HG03354 (cell line): ENCODE measurements around the gene OR51Q1.

Experiments used
- ATAC-seq: cut with Tn5 transposase; IDR thresholded peaks from one replicate; pipeline ENCODE4 v1.9.1; 2021; ENCODE audit warnings: mild to moderate bottlenecking; ENCODE audit not compliant: unreplicated experiment, poor library complexity, severe bottlenecking

OR51Q1 gene, protein sequence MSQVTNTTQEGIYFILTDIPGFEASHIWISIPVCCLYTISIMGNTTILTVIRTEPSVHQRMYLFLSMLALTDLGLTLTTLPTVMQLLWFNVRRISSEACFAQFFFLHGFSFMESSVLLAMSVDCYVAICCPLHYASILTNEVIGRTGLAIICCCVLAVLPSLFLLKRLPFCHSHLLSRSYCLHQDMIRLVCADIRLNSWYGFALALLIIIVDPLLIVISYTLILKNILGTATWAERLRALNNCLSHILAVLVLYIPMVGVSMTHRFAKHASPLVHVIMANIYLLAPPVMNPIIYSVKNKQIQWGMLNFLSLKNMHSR

DNA sequence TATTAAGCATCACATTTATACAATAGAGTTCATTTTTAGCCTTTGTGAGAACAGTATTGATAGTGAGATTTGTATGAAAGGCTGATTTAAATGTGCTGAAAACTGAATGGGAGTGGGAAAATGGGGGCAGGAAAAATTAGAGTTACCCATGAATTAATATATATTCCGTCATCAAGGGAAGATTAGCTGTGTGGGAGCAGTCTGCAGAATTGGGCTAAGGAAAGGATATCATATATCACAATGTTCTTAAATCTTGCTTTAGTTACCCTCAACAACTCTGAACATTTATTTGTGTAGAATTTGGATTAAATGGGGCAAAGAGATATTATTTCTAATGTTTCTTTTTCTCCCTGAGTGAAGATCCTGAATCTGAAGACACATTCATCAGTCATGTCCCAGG, at the start of gene OR51Q1:
Gene OR51Q1, plus strand, starts transcription at position 301 of the 400 bp plus-strand sequence. Its CDS starts 90 bp downstream, at position 391.
- ATAC-seq: no peak

DNA sequence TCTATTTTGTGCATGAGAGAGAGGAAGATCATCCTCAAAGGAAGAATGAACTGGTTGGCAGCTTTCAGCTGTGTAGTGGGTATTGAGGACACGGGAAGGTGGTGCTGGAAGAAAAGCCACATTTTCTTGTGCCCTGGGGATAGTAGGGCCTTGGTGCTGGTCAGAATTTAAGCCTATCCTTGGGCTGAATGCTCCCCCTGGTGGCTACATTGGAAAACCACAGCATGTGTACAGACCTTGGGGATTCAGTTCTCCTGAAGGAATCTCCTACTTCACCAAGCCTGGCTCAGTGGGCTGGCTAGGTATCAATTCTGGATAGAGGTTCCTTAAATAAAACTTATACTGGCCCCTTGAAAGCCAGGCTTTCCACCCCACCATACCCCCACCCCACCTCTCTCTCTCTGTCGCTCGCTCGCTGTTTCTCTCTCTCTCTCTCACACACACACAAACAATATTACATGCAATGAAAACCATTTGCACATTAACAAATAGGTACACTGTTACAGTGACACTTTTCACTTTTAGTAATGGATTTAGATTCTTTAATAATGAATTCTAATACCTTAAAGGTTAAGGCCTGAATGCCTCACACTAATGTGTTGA, 41.1 kb upstream of the OR51Q1 start:
- peak; percentile 98 for ATAC-seq

DNA sequence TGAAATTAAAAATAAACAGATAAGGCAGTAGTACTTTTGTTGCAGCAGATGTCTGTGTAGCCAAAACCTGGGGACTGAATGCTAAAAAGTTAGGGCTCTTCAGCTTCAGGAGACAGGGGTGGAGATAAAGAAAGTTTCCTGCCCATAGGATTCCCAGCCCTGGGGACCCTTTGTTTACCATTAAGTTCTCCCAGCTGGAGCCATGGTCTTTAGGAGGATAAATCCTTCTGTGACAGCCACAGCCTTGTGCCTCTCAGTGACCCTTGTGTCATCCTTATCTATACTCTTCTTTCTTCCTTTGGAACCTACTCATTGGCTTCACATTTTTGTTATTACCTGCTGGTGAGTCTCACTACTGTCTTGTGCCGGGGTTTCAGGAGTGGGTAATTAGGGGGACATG, 38.3 kb upstream of the OR51Q1 start, which contains the start of gene OR51M1:
Gene OR51M1, plus strand, starts transcription at position 237 of the 400 bp plus-strand sequence. CDS start 5,587 bp downstream, outside the sequence.
- ATAC-seq: no peak

DNA sequence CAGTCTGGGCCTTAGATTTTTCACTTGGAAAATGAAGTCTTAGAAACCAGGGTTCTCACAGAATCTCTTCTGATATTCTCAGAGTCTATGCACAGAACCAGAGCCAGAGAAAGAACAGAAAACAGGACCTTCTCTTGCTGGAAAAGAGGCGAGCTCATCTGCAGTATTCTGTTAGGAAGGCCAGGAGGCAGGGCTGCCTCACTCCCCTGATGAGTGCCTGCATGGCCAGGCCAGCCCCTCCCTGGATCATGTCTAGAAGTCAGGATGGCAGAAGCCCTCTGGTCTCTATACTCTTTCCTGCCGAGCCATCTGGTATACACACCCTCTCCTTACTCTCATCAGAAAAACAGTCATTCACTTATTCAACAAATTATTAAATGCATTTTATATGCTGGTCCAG, 37.6 kb upstream of the OR51Q1 start:
- ATAC-seq: no peak

DNA sequence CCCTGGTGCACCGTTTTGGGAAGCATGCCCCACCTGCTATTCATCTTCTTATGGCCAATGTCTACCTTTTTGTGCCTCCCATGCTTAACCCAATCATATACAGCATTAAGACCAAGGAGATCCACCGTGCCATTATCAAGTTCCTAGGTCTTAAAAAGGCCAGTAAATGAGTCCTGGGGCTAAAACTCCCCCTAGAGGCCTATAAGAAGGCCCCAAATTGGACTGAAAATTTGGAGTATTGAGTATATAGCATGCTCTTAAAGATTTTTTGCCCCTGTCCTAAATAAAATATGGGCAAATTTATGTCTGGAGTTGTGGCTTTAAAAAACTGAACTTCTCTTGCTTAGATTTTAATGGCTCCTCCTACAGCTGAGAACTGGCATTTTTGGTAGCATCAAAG, 31.7 kb upstream of the OR51Q1 start:
- ATAC-seq: no peak

DNA sequence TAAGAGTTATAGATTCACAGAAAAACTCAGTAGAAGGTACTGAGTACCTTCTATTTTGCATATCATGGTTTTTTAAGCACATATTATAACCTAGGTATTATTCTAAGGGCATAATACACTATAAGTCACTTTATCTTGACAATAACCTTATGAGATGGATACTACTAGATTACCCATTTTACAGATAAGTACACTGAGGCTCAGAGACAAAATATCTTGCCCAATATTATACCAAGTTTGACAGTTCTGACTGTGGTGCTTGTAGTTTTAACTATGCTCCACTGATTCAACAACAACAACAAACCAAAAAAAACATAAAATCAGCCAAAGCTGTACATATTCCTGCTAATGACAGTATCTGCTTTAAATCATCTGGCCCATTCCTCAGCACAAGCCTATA, 27.8 kb upstream of the OR51Q1 start:
- ATAC-seq: no peak

DNA sequence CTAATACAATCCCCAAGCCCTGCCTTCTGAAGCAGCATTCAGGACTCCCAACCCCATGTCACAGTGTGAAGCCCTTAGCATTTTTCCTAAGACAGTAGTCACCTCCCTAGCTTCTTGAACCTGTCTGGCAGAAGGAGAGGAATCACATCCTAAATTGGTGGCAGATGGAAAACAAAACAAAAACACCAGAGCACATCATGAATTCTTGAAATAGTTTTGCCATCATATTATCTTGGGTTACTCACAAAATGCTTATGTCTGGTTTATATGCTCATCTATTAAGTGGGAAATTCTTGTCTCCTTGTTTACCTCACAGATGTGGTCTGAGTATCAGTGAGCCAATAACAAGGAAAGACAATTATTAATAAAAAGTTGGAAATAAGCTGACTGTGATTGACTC, 23.0 kb upstream of the OR51Q1 start:
- no peak for ATAC-seq

DNA sequence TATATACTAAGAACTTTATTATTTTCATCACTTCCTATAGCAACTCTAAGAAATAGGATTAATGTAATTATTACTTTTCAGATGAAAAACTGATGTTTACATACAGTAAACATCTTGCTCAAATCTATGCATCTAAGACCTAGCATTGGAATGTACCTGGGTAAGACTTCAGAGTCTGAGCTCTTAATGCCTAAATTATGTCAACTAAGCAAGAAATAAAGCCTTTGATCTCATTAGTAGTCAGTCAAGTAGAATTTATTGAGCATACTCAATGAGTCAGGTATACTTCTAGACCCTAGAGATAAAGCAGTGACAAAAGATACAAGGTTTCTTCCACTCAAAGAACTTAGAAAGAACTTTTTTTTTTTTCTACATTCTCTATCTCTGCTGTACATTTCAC, 16.7 kb upstream of the OR51Q1 start:
- ATAC-seq: no peak

DNA sequence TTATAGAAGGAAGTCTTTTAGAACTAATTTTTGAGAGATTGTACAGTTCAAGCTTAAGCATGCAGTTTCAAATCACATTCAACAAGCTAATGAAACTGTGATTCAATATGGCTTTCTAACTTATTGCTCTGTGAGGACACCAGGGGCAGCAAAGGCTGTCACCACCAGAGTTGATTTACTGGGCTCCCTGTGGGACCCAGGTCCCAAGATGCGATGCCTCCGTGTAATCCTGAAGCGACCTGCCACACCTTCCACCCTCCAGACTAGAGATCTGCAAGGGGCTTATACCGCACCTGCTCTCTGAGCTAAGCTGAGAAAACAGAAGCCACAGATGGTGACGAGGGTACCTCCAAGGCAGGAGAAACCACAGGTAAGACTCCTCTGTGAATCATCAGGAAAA, 918 bp upstream of the OR51Q1 start:
- ATAC-seq: no peak

DNA sequence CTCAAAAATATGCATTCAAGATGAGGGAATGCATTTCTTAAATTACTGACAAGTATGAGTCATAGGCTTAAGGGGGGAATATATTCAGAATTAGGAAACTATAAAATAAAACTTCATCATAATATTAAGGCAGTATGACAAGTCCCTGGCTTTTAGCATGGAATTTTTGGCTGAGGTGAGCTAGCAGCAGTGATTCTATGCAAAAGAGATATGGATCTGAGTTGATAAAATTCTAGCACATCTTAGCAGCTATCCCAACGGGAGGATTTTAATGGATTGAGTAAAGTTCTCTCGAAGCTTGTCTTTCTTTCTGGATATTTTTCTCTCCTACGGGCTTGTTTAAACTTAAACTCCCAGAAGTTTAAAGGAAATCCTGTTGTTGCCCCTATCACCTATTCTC, 1.2 kb downstream of the OR51Q1 start:
- ATAC-seq: no peak

DNA sequence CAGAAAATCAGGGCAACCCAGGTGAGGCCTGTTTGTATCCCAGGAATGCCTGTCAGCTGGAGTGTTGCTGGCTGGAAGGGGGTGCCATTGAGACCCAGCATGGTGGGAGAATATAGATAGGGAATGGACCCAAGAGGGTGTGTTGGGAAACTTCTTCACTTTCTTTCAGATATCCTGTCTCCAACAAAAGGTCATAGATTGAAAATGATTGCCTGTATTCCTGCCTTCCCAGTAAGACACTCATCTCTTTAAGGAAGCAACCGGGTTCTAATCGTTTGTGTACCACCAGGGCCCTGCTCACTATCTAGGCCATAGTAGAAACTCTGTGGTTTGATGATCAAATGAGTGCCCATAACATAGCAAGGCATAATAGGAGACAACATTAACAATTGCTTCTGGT, 19.5 kb downstream of the OR51Q1 start, which contains the start of gene OR51I1:
Gene OR51I1, minus strand, starts transcription at position 101 of the 400 bp plus-strand sequence. Its CDS starts 0 bp downstream, at position 101.
- no peak for ATAC-seq

DNA sequence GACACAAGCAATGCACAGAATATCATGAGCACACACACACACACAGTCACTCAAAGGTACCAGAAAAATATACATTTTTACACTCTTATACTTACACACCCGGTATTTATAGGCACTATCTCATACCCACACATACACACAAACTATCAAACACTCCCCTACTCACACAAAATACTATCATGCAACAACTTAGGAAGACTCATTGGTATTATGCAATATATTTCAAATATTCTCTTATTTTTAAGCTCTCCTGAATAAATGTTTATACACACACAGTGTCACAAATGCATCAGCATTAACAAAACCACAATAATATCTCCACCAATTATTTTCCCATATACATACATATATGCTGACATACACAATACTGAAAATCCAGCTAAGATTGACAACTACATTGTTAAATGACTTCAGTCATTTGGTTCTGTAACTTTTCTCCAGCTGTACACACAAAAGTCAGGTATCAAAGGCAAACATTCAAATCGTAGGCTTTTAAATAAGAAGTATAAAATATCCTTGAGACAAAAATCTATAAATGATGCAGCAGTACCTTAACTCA, 22.0 kb downstream of the OR51Q1 start:
- ATAC-seq: no peak

DNA sequence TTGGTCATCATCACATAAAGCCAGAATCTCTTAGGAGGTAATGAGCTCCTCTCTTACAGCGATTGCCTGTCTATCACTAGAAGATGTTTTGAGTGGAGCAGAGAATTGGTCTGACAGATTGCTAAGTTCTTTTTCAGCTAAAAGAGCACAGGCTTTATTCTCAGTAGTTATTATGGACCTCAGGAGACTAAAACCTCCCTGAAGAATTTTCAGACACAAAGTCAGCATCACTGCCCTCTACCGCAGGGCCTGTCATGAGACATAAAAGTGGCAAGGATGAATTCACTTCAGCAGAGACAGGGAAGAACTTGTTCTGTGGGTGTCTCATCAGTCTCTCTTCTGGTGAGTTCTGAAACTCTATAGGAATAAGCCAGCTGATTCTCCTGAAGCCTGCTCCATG, 27.1 kb downstream of the OR51Q1 start, which contains the start of gene OR51I2:
Gene OR51I2, plus strand, starts transcription at position 301 of the 400 bp plus-strand sequence. CDS start 4,166 bp downstream, outside the sequence.
- ATAC-seq: no peak

DNA sequence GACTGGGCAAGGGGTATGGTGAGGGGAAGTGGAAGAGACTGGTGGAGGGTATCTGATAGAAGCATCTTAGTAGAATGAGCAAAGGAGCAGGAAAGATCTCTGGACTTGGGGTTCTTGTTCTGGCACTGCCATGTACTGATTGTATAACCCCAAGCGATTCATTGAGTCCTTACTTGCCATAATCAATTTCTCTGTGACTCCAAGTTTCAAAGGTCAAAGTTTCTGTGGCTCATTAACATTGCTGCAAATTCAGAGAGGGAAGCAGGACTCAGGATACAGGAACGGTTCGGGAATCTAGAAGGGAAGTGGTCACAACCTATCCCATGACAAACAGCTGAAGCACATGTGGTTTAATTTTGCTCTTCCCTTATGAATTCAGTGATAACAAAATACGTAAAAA, 27.5 kb downstream of the OR51Q1 start:
- no peak for ATAC-seq

DNA sequence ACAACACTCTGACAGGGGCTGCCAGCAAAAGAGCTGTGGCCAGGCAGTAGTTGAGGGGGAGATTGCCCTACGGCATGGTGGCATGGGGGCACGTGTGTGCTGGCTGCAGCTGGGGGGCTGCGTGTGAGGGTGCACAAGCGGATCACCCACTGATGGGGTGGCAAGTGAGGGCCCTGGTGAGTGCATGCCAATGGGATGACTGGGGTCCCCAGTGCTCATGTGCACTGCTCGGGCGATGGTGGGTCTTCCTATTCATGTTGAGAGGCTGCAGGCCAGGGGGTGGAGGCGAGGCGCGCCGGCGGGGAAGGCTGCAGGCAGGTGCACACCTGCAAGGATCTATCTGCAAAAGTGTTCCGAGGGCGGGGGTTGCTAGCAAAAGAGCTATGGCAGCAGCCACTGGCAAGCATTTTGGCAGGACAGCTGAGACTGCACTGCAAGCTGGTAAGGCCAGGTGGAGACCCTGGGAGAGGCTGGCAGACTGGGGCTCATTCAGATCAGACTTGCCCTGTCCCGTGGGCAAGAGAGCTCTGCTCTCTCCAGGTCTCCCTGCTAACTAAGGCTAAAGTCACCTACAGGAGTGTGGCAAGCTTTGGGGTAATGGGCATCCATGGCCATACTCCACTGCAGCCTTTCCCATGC, 39.2 kb downstream of the OR51Q1 start:
- no peak for ATAC-seq

DNA sequence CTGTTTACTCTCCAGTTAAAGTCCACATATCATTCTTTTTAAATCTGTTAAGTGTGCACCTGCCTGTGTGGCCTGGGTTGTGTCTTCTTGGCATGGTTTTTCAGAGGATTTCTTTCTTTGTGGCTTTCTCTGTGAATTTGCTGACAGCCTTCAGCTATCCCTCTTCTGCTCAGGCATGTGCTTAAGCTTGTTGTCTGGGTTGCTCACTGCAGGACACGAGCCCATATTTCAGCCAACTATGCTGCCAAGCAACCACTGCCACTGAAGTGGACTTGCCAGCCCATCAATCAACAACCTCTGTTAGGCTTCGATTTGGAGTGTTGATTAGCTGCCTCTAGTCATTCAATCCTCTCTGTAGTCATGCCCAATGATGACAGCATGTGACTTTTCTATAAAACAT, 45.6 kb downstream of the OR51Q1 start:
- ATAC-seq: no peak
